ENCODE measurements around the gene SLC38A1. TPM values are rescaled to one million over a fixed set of nuclear protein-coding genes. Genes with fewer than 3 reads are reported as not detected.

Gene SLC38A1
- polyA plus RNA-seq, 1 experiment = 76.8 TPM

DNA sequence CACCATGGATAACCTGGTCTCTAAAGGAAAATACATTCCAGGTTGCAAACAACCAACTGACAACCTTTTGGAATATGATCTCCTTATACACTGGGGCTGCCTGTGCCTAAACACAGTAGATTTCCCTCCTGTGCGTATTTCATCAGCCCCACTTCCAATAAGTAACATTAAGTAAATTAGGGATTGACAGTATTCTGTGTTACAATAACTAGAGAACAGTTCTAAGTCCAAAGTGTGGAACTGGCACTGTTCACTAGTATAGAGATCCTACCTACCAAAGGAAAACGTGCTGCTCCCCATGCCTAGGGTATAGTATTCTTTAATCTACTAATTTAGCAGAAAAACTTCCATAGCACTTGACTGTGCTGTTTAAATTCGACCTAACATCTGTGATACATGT lies 82.8 kb downstream of the SLC38A1 start:
- CTCF ChIA-PET = interaction anchor here (0.7 kb wide), 1 partner anchor 107 kb away, joined by 3 read pairs; no protein-coding TSS in a partner anchor
- POLR2A ChIA-PET = no interaction called here
- Histone ChIP-seq H3K4me3 (ENCODE audit: low read depth, low read length) (no peak overlapping the region), H3K27me3 (ENCODE audit: control insufficient read depth, insufficient read depth, low read length) (no peaks in the 10 kb centered on the region), H3K36me3 (ENCODE audit: control insufficient read depth, insufficient read depth, low read length) (no peaks in the 10 kb centered on the region; the same call in 1 of the 2 replicates)
- DNase-seq (ENCODE audit: low read depth) = no peak
- TF ChIP-seq CTCF (IDR thresholded peaks at IDR 0.05; ENCODE audit: insufficient read depth, low read depth, low read length) = no peak

- TF ChIP-seq CTCF (IDR thresholded peaks at IDR 0.05; ENCODE audit: insufficient read depth, low read depth, low read length) = no peak
- Histone ChIP-seq H3K4me3 (ENCODE audit: low read depth, low read length) (no peak overlapping the region), H3K36me3 (ENCODE audit: control insufficient read depth, insufficient read depth, low read length) (no peaks in the 10 kb centered on the region; the same call in 1 of the 2 replicates), H3K27me3 (ENCODE audit: control insufficient read depth, insufficient read depth, low read length) (no peaks in the 10 kb centered on the region)
- DNase-seq (ENCODE audit: low read depth) = no peak
- ChIA-PET CTCF (no interaction called here), POLR2A (no interaction called here)
These were observed 83.2 kb downstream of the SLC38A1 start for GRCh38 chr12:46185686-46186085.

- CTCF ChIA-PET = no interaction called here
- TF ChIP-seq CTCF (IDR thresholded peaks at IDR 0.05; ENCODE audit: insufficient read depth, low read depth, low read length) = no peak
- H3K4me3 ChIP-seq (ENCODE audit: low read depth, low read length) = no peak overlapping the region
- DNase-seq (ENCODE audit: low read depth) = no peak
- POLR2A ChIA-PET = no interaction called here
- H3K27me3 ChIP-seq (ENCODE audit: control insufficient read depth, insufficient read depth, low read length) = no peaks in the 10 kb centered on the region
- no peaks in the 10 kb centered on the region; the same call in 1 of the 2 replicates for H3K36me3 ChIP-seq (ENCODE audit: control insufficient read depth, insufficient read depth, low read length)
These were observed 83.8 kb downstream of the SLC38A1 start for GRCh38 chr12:46184798-46185595.

GRCh38 chr12:46183112-46183511 lies 85.7 kb downstream of the SLC38A1 start:
- DNase-seq (ENCODE audit: low read depth) = no peak
- Histone ChIP-seq H3K4me3 (ENCODE audit: low read depth, low read length) (no peak overlapping the region), H3K27me3 (ENCODE audit: control insufficient read depth, insufficient read depth, low read length) (no peaks in the 10 kb centered on the region), H3K36me3 (ENCODE audit: control insufficient read depth, insufficient read depth, low read length) (no peaks in the 10 kb centered on the region)
- ChIA-PET POLR2A (no interaction called here), CTCF (no interaction called here)
- TF ChIP-seq CTCF (IDR thresholded peaks at IDR 0.05; ENCODE audit: insufficient read depth, low read depth, low read length) = no peak

DNA sequence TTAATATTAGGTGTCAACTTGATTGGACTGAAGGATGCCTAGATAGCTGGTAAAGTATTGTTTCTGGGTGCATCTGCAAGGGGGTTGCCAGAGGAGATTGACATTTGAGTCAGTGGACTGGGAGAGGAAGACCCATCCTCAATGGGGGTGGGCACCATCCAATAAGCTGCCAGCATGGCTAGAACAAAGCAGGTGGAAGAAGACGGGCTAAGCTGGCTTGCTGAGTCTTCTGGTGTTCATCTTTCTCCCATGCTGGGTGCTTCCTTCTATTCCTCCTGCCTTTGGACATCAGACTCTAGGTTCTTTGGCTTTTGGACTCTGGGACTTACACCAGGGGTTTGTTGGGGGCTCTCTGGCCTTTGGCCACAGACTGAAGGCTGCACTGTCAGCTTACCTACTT lies 87.4 kb downstream of the SLC38A1 start:
- Histone ChIP-seq H3K36me3 (ENCODE audit: control insufficient read depth, insufficient read depth, low read length) (no peaks in the 10 kb centered on the region), H3K27me3 (ENCODE audit: control insufficient read depth, insufficient read depth, low read length) (no peaks in the 10 kb centered on the region), H3K4me3 (ENCODE audit: low read depth, low read length) (no peak overlapping the region)
- no peak for DNase-seq (ENCODE audit: low read depth)
- POLR2A ChIA-PET = no interaction called here
- TF ChIP-seq CTCF (IDR thresholded peaks at IDR 0.05; ENCODE audit: insufficient read depth, low read depth, low read length) = no peak
- CTCF ChIA-PET = interaction anchor here (1.0 kb wide), 1 partner anchor 15 kb away, joined by 3 read pairs; no protein-coding TSS in a partner anchor
